Stimulated activated CD4-positive, alpha-beta T cell treated with anti-CD3 and anti-CD28 coated beads, TNF-alpha, amount 100 ng/mL, for 4 hours (primary cell): ENCODE measurements around the gene ACAD10.
"Not testable (repeated sequence)": the region's sequence is repeated elsewhere in the genome, so short reads cannot be mapped to it uniquely, and the experiment has no call there.

Experiments
- DNase-seq, 3 experiments: peaks; one replicate each; pipeline ENCODE4 v3.0.0-alpha.2; 2020; ENCODE audit warnings: low read depth in 3 of 3

The ACAD10 gene

DNA sequence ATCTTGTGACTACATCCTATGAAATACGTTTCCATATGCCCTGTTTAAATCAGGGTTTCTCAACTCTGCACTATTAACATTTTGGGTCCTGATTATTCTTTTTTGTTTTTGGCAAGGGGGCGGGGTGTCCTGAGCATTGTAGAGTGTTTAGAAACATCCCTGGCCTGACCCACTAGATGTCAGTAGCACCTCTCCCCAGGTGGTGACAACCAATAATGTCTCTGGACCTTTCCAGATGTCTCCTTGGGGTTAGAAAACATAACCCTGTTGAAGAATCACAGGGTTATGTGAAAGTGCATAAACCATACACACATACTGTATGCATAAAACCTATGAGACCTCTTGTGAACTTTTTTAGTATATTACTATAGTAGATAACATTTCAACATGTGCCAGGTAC is 1.4 kb downstream of the ACAD10 start:
- DNase-seq, result no peak

DNA sequence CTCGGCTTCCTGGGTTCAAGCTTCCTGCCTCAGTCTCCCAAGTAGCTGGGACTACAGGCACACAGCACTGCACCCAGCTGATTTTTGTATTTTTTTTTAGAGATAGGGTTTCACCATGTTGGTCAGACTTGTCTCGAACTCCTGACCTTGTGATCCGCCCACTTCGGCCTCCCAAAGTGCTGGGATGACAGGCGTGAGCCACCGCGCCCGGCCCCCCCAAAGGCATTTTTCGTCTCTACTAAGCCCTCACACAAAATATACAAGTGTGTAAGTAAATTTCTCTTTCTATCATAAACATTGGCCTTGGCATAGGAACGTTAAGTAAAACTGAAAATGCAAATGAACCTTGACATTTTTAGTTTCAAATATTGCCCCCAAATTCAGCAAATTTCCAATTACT is 2.1 kb downstream of the ACAD10 start:
- DNase-seq, result no peak

- DNase-seq, result no peak
Measured at GRCh38 chr12:111691262-111691661, 5.4 kb downstream of the ACAD10 start.

GRCh38 chr12:111692575-111693210 is 6.8 kb downstream of the ACAD10 start:
- no peak for DNase-seq

DNA sequence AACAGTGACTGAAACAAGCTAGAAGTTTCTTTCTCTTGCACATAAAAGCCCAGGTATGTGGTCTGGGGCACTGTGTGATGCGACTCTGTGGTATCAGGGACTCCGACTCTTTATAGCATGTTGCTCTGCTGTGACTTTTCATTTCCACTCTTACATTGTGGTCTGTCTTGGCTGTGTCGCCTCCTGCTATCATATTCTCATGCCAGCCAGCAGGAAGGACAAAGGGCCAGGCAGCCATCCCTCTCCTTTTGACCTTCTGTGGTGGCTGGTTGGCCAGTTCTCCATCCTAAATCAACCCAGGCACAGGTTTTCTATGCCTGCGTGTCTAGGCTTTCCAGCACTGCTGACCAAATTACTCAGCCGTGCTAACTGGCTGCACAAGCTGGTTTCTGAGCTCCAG is 8.0 kb downstream of the ACAD10 start:
- DNase-seq, result no peak

DNA sequence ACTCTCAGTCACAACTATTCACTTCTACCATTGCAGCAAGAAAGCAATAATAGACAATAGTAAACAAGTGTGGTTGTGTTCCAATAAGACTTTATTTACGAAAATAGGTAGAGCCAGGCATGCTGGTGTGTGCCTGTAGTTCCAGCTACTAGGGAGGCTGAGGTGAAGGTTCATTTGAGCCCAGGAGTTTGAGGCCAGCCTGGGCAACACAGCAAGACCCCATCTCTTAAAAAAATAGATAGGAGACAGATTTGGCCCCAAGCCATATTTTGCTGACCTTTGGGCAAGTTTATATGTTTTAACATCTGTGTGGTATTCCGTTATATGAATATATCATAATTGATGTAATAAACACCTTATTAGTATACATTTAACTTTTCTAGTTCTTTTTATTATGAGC is 14.1 kb downstream of the ACAD10 start:
- DNase-seq, result no peak

DNA sequence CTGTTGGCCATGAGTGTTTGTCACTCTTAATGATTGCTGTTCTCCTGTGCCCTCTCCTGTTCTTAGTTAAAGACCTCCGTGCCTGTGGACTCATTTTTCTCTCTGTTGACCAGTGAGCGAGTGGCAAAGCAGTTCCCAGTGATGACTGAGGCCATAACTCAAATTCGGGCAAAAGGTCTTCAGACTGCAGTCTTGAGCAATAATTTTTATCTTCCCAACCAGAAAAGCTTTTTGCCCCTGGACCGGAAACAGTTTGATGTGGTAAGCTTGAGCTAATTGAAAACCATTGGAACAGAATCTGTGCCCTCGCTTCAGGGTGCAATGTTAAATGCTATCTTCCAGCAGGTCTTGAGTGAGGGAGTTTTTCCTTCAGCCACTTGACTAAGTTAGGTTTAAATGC is 19.8 kb downstream of the ACAD10 start:
- DNase-seq, result no peak

GRCh38 chr12:111706145-111706544 is 20.3 kb downstream of the ACAD10 start:
- no peak for DNase-seq

- no peak for DNase-seq
Measured at GRCh38 chr12:111715279-111715678, 29.4 kb downstream of the ACAD10 start.

- DNase-seq, result not testable (repeated sequence)
Measured at GRCh38 chr12:111719316-111719715, 33.5 kb downstream of the ACAD10 start.

DNA sequence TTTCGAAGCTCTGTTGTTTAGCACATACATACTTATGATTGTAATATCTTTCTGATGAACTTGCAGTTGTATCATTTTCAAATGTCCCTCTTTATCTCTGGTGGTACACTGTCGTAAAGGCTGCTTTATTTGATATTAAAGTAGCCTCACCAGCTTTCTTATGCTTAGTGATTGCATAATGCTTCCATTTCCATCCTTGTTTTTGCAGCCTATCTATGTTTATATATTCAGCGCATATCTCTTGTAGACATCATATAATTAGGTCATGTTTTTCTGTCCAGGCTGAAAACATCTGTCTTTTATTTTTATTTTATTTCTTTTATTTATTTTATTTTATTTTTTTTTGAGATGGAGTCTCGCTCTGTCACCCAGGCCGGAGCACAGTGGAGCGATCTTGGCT is 34.6 kb downstream of the ACAD10 start:
- DNase-seq, result no peak

GRCh38 chr12:111723646-111724360 is 38.0 kb downstream of the ACAD10 start:
- DNase-seq, result not testable (repeated sequence)

DNA sequence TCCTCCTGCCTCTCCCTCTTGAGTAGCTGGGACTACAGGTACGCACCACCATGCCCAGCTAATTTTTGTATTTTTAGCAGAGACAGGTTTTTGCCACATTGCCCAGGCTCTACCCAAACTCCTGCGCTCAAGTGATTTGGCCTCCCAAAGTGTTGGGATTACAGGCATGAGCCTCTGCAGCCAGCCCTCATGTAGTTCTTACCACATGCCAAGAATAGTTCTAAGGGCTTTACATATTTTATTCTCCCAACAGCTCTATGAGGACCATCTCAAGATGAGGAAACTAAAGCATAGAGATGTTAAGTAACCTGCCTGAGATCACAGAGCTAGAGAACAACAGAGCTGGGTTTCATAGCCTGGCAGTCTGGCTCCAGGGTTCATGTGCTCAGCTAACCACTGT is 42.9 kb downstream of the ACAD10 start:
- DNase-seq, result no peak

GRCh38 chr12:111730420-111730819 is 44.6 kb downstream of the ACAD10 start:
- DNase-seq, result no peak

DNA sequence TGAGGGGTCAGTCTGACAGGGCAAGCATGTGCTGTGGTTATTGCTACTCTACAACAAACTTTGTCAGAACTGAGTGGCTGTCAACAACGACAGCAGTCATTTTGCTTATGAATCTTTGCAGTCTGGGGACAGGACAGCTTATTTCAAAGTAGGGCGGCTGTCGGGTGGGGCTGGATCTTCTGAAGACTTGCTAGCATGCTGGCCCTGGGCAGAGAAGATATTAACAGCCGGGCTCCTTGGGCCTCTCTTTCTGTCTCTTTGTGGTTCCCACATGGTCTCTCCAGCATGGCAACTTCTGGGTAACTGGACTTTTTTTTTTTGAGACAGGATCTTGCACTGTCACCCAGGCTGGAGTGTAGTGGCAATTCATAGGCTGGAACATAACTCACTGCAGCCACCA is 46.9 kb downstream of the ACAD10 start:
- no peak for DNase-seq

DNA sequence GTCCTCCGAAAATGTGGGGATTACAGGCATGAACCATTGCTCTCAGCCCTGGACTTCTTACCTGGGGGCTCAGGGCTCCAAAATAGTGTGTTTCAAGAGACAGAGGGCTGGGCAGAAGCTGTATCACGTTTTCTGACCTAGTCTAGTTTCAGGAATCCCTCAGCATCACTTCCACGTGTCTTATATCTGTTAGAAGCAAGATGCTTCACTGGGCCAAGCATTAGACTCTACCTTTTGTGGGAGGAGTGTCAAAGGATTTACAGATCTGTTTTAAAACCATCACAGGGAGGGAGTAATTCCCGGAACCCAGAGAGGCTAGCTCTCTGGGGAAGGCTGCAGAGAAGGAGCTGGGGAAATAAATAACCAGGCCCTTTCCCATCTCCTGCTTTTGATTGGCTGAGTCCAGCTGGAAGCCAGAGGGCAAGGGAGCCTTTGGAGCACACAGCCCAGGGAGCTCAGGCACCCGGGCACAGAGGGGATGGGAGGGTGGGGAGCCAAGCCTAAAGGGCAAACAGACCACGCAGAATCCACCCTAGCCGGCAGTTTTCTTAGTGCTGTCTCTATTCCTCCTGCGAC is 47.6 kb downstream of the ACAD10 start:
- DNase-seq, result no peak

DNA sequence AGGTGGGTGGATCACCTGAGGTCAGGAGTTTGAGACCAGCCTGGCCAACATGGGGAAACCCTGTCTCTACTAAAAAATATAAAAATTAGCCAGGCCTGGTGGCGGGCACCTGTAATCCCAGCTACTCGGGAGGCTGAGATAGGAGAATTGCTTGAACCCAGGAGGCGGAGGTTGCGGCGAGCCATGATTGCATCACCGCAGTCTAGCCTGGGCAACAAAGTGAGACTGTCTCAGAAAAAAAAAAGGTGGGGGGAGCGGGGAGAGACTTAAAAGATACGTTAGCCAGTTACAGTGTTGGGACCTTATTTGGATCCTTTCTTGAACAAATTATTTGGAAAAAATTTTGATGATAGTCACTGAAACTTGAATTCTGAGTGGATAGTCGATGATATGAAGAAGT is 53.7 kb downstream of the ACAD10 start:
- DNase-seq, result not testable (repeated sequence)

GRCh38 chr12:111741235-111741812 is 55.5 kb downstream of the ACAD10 start:
- no peak for DNase-seq

GRCh38 chr12:111745211-111745610 is 59.4 kb downstream of the ACAD10 start:
- DNase-seq, result no peak

GRCh38 chr12:111747333-111747732 is 61.5 kb downstream of the ACAD10 start:
- no peak for DNase-seq

- no peak for DNase-seq
Measured at GRCh38 chr12:111748151-111748672, 62.4 kb downstream of the ACAD10 start.

GRCh38 chr12:111748867-111749266 is 63.0 kb downstream of the ACAD10 start:
- no peak for DNase-seq

DNA sequence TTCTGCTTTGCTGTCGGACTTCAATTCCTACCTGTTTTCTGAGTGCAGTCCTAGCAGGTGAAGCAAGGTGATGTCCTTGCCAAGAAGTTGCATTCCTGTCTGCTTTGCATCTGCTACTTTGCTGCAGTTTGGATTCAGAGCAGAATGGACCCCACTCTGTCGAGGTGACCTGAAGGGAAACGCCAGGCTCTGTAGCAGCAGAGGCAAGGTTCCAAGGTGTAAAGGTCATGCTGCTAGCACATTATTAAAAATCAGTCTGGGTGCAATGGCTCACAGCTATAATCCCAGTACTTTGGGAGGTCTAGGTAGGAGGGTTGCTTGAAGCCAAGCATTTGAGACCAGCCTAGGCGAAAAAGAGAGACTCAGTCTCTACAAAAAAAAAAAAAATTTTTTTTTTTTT is 63.5 kb downstream of the ACAD10 start:
- DNase-seq, result no peak
